ENCODE measurements around the gene ACOT7.

The ACOT7 gene

DNA sequence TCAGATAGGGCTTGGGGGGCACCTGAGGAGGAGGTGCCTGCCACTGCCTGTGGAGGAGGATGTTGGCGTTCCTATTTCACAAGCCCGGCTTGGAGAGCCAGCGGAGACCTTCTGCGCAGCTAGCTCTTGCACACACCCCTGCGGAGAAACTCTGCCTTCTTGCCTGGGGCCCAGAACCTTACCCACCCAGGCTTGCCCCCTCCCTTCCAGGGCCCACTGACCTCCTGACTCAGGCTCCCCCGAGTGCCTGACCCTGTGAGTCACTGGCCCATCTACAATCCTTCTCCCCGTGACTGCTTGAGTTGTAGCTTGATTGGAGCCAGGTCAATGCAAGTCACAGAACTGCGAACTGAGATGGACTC, 22.7 kb upstream of the ACOT7 start:
- Histone ChIP-seq H3K9ac (ENCODE audit: low read depth in 1 of 2, low read length in 2 of 2) (no peak overlapping the region), H3K4me1 (ENCODE audit: control insufficient read depth in 2 of 2, insufficient read depth in 2 of 2, low read length in 2 of 2) (peaks cover 34 to 44% of the 10 kb centered on the region in 2 donors)

DNA sequence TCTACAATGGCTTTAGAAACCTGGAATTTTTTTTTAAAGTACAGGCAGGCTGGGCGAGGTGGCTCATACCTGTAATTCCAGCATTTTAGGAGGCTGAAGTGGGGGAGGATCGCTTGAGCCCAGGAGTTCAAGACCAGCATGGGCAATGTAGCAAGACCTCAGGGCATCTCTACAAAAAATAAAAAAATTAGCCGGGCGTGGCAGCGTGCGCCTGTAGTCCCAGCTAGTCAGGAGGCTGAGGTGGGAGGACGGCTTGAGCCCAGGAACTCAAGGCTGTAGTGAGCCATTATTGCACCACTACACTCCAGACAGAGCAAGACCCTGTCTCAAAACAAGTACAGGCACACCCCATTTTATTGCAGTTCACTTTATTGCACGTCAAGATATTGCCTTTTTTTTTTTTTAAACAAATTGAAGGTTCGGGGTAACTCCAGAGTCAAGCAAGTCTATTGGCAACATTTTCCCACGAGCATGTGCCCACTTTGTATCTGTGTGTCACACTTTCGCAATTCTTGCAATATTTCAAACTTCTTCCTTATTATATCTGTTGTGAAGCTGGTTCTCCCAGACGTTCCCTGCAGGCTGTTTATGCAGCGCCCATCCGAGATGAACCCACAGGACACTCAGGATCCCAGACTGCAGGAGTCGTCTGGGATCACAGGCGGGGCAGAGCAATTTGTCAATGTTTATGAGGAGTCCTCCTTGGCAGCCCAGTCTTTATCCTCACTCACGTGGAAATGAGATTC, 21.5 kb upstream of the ACOT7 start:
- peak overlapping the region; percentile 61 to 63 for H3K27ac ChIP-seq (ENCODE audit: low read depth in 2 of 2, low read length in 2 of 2)
- H3K27me3 ChIP-seq (ENCODE audit: control insufficient read depth in 2 of 2, insufficient read depth in 2 of 2, low read length in 2 of 2) = peaks cover 3 to 16% of the 10 kb centered on the region in 2 donors
- peak overlapping the region in 1 of 2 donors; percentile 5 for H3K9ac ChIP-seq (ENCODE audit: low read depth in 1 of 2, low read length in 2 of 2)
- H3K36me3 ChIP-seq (ENCODE audit: control insufficient read depth in 2 of 2, insufficient read depth in 2 of 2, low read length in 2 of 2) = no peaks in the 10 kb centered on the region
- peak overlapping the region in 1 of 2 donors; percentile 26 for H3K4me3 ChIP-seq (ENCODE audit: low read length in 2 of 2)
- H3K9me3 ChIP-seq (ENCODE audit: control insufficient read depth in 2 of 2, low read length in 2 of 2) = no peaks in the 10 kb centered on the region
- peaks cover 28 to 33% of the 10 kb centered on the region in 2 donors for H3K4me1 ChIP-seq (ENCODE audit: control insufficient read depth in 2 of 2, insufficient read depth in 2 of 2, low read length in 2 of 2)

More for the DNA sequence above, 22.7 kb upstream of the ACOT7 start:
- Histone ChIP-seq H3K36me3 (ENCODE audit: control insufficient read depth in 2 of 2, insufficient read depth in 2 of 2, low read length in 2 of 2) (no peaks in the 10 kb centered on the region), H3K27ac (ENCODE audit: low read depth in 2 of 2, low read length in 2 of 2) (no peak overlapping the region), H3K27me3 (ENCODE audit: control insufficient read depth in 2 of 2, insufficient read depth in 2 of 2, low read length in 2 of 2) (peaks cover 7 to 21% of the 10 kb centered on the region in 2 donors), H3K9me3 (ENCODE audit: control insufficient read depth in 2 of 2, low read length in 2 of 2) (no peaks in the 10 kb centered on the region), H3K4me3 (ENCODE audit: low read length in 2 of 2) (no peak overlapping the region)

DNA sequence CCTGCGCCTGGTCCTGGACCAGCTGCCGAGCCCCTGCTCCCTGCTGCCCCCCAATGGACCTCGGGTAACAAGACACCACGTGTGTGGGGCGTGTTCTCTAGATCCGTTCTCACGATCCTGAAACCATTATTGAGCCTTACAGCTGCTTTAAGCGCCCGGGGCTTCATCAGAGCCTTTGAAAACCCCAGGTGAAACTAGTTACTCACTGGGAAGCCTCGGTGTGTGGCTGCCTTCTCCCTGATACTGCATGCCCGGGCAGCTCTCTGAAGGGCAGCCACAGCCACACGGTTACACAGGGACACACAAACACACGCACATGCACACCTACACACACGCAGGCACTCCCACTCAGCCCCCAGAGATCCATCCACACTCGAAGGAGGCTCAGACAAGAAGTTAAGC, 20.9 kb upstream of the ACOT7 start:
- Histone ChIP-seq H3K36me3 (ENCODE audit: control insufficient read depth in 2 of 2, insufficient read depth in 2 of 2, low read length in 2 of 2) (no peaks in the 10 kb centered on the region), H3K9ac (ENCODE audit: low read depth in 1 of 2, low read length in 2 of 2) (peak overlapping the region in 1 of 2 donors; percentile 5), H3K4me1 (ENCODE audit: control insufficient read depth in 2 of 2, insufficient read depth in 2 of 2, low read length in 2 of 2) (peaks cover 26 to 31% of the 10 kb centered on the region in 2 donors), H3K27me3 (ENCODE audit: control insufficient read depth in 2 of 2, insufficient read depth in 2 of 2, low read length in 2 of 2) (peaks cover 3 to 14% of the 10 kb centered on the region in 2 donors), H3K27ac (ENCODE audit: low read depth in 2 of 2, low read length in 2 of 2) (peak overlapping the region; percentile 61 to 63), H3K4me3 (ENCODE audit: low read length in 2 of 2) (peak overlapping the region in 1 of 2 donors; percentile 26), H3K9me3 (ENCODE audit: control insufficient read depth in 2 of 2, low read length in 2 of 2) (no peaks in the 10 kb centered on the region)

DNA sequence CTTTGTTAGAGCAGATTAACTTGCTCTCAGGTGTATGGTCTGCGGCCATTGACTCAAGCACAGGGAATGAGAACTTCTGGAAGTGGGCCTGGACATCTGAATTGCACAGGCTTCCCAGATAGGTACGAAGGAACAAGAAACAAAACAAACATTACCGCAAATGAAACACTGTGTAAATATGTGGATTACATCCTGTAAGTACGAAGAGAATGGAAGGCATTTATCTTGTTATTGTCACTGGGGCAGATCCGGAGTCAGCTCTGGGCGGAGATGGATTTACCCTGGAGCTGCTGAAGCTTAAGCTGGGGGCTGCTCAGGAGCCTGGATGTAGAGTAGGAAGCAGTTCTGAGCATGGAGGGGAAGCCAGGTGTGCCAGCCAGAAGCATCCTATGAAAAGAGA, 19.3 kb upstream of the ACOT7 start:
- Histone ChIP-seq H3K27me3 (ENCODE audit: control insufficient read depth in 2 of 2, insufficient read depth in 2 of 2, low read length in 2 of 2) (peaks cover 0 to 9% of the 10 kb centered on the region in 2 donors), H3K36me3 (ENCODE audit: control insufficient read depth in 2 of 2, insufficient read depth in 2 of 2, low read length in 2 of 2) (no peaks in the 10 kb centered on the region), H3K4me1 (ENCODE audit: control insufficient read depth in 2 of 2, insufficient read depth in 2 of 2, low read length in 2 of 2) (peaks cover 16 to 20% of the 10 kb centered on the region in 2 donors), H3K9me3 (ENCODE audit: control insufficient read depth in 2 of 2, low read length in 2 of 2) (no peaks in the 10 kb centered on the region), H3K4me3 (ENCODE audit: low read length in 2 of 2) (no peak overlapping the region), H3K9ac (ENCODE audit: low read depth in 1 of 2, low read length in 2 of 2) (peak overlapping the region in 1 of 2 donors; percentile 33), H3K27ac (ENCODE audit: low read depth in 2 of 2, low read length in 2 of 2) (peak overlapping the region in 1 of 2 donors; percentile 55)

DNA sequence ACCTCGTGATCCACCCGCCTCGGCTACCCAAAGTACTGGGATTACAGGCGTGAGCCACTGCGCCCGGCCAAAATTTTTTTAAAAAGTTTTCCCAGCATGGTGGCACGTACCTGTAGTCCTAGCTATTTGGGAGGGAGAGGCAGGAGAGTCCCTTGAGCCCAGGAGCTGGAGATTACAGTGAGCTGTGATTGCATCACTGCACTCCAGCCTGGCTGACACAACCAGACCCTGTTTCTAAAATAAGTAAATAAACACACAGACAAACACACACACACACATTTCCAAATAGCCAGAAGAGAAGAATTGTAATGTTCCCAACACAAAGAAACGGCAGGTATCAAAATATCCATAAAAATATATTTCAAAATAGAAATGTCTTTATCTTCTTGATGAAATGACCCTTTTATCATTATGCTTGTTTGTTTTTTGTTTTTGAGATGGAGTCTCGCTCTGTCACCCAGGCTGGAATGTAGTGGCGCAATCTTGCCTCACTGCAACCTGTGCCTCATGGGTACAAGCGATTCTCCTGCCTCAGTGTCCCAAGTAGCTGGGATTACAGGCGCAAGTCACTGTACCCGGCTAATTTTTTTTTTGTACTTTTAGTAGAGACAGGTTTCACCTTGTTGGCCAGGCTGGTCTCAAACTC, 16.8 kb upstream of the ACOT7 start:
- Histone ChIP-seq H3K36me3 (ENCODE audit: control insufficient read depth in 2 of 2, insufficient read depth in 2 of 2, low read length in 2 of 2) (no peaks in the 10 kb centered on the region), H3K4me3 (ENCODE audit: low read length in 2 of 2) (no peak overlapping the region), H3K27me3 (ENCODE audit: control insufficient read depth in 2 of 2, insufficient read depth in 2 of 2, low read length in 2 of 2) (peaks cover 0 to 2% of the 10 kb centered on the region in 2 donors), H3K27ac (ENCODE audit: low read depth in 2 of 2, low read length in 2 of 2) (no peak overlapping the region), H3K4me1 (ENCODE audit: control insufficient read depth in 2 of 2, insufficient read depth in 2 of 2, low read length in 2 of 2) (peaks cover 11 to 18% of the 10 kb centered on the region in 2 donors), H3K9ac (ENCODE audit: low read depth in 1 of 2, low read length in 2 of 2) (no peak overlapping the region), H3K9me3 (ENCODE audit: control insufficient read depth in 2 of 2, low read length in 2 of 2) (no peaks in the 10 kb centered on the region)

DNA sequence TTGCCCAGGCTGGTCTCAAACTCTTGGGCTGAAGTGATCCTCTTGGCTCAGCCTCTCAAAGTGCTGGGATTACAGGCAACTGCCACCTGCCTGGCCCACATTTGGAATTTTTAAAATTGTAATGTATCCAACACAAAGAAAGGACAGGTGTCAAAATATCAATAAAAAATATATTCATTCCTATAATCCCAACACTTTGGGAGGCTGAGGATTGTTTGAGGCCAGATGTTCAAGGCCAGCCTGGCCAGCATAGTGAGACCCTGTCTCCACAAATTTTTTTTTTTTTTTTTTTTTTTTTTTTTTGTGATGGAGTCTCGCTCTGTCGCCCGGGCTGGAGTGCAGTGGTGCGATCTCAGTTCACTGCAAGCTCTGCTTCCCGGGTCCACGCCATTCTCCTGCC, 16.2 kb upstream of the ACOT7 start:
- H3K27me3 ChIP-seq (ENCODE audit: control insufficient read depth in 2 of 2, insufficient read depth in 2 of 2, low read length in 2 of 2) = peaks cover 0 to 2% of the 10 kb centered on the region in 2 donors
- H3K9me3 ChIP-seq (ENCODE audit: control insufficient read depth in 2 of 2, low read length in 2 of 2) = no peaks in the 10 kb centered on the region

DNA sequence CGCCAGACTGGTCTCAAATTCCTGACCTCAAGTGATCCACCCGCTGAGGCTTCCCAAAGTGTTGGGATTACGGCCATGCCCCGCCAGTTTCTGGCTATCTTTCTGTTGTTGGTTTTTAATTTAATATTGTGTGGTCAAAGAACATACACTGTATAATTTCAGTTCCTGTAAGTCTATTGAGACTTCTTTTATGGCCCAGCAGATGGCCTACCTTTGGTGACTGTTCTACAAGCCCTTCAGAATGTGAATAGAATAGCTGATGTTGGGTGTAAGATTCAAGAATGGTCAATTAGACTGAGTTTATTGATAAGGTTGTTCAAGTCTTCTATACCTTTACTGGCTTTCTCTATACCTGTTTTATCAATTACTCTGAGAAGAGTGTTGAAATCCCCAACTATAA, 15.5 kb upstream of the ACOT7 start:
- Histone ChIP-seq H3K27me3 (ENCODE audit: control insufficient read depth in 2 of 2, insufficient read depth in 2 of 2, low read length in 2 of 2) (no peaks in the 10 kb centered on the region), H3K4me3 (ENCODE audit: low read length in 2 of 2) (no peak overlapping the region), H3K36me3 (ENCODE audit: control insufficient read depth in 2 of 2, insufficient read depth in 2 of 2, low read length in 2 of 2) (no peaks in the 10 kb centered on the region), H3K27ac (ENCODE audit: low read depth in 2 of 2, low read length in 2 of 2) (no peak overlapping the region), H3K4me1 (ENCODE audit: control insufficient read depth in 2 of 2, insufficient read depth in 2 of 2, low read length in 2 of 2) (peaks cover 0 to 7% of the 10 kb centered on the region in 2 donors), H3K9me3 (ENCODE audit: control insufficient read depth in 2 of 2, low read length in 2 of 2) (no peaks in the 10 kb centered on the region), H3K9ac (ENCODE audit: low read depth in 1 of 2, low read length in 2 of 2) (no peak overlapping the region)

More for the DNA sequence above, 16.2 kb upstream of the ACOT7 start:
- no peak overlapping the region for H3K9ac ChIP-seq (ENCODE audit: low read depth in 1 of 2, low read length in 2 of 2)
- peaks cover 7 to 13% of the 10 kb centered on the region in 2 donors for H3K4me1 ChIP-seq (ENCODE audit: control insufficient read depth in 2 of 2, insufficient read depth in 2 of 2, low read length in 2 of 2)
- no peaks in the 10 kb centered on the region for H3K36me3 ChIP-seq (ENCODE audit: control insufficient read depth in 2 of 2, insufficient read depth in 2 of 2, low read length in 2 of 2)
- H3K27ac ChIP-seq (ENCODE audit: low read depth in 2 of 2, low read length in 2 of 2) = no peak overlapping the region
- H3K4me3 ChIP-seq (ENCODE audit: low read length in 2 of 2) = no peak overlapping the region

DNA sequence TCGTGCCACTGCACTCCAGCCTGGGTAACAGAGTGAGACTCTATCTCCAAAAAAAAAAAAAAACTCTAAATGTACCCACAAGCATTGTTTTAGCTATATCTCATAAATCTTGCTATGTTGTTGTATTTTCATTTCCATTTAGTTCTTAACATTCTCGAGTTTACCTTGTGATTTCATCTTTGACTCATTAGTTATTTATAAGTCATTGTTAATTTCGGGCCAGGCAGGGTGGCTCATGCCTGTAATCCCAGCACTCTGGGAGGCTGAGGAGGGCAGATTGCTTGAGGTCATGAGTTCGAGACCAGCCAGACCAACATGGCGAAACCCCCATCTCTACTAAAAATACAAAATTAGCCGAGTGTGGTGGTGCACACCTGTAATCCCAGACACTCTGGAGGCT, 14.5 kb upstream of the ACOT7 start:
- Histone ChIP-seq H3K36me3 (ENCODE audit: control insufficient read depth in 2 of 2, insufficient read depth in 2 of 2, low read length in 2 of 2) (no peaks in the 10 kb centered on the region), H3K4me1 (ENCODE audit: control insufficient read depth in 2 of 2, insufficient read depth in 2 of 2, low read length in 2 of 2) (peaks cover 0 to 1% of the 10 kb centered on the region in 2 donors), H3K9ac (ENCODE audit: low read depth in 1 of 2, low read length in 2 of 2) (no peak overlapping the region), H3K9me3 (ENCODE audit: control insufficient read depth in 2 of 2, low read length in 2 of 2) (no peaks in the 10 kb centered on the region), H3K4me3 (ENCODE audit: low read length in 2 of 2) (no peak overlapping the region), H3K27me3 (ENCODE audit: control insufficient read depth in 2 of 2, insufficient read depth in 2 of 2, low read length in 2 of 2) (no peaks in the 10 kb centered on the region), H3K27ac (ENCODE audit: low read depth in 2 of 2, low read length in 2 of 2) (no peak overlapping the region)

DNA sequence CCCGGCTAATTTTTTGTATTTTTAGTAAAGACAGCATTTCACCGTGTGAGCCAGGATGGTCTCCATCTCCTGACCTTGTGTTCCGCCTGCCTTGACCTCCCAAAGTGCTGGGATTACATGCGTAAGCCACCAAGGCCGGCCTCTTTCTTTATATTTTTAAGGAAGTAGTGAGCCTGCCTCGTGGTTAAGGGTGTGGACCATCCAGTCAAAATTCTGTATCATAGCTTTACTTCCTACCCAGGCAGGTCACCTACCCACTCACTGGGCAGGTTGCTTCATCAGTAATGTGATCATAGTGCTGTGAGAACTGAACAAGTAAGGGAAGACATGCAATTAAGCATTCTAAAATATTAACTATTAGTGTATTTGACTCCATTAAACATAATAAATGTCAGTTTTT, 8.1 kb upstream of the ACOT7 start:
- no peaks in the 10 kb centered on the region for H3K4me1 ChIP-seq (ENCODE audit: control insufficient read depth in 2 of 2, insufficient read depth in 2 of 2, low read length in 2 of 2)
- no peaks in the 10 kb centered on the region for H3K36me3 ChIP-seq (ENCODE audit: control insufficient read depth in 2 of 2, insufficient read depth in 2 of 2, low read length in 2 of 2)
- H3K4me3 ChIP-seq (ENCODE audit: low read length in 2 of 2) = no peak overlapping the region
- no peaks in the 10 kb centered on the region for H3K9me3 ChIP-seq (ENCODE audit: control insufficient read depth in 2 of 2, low read length in 2 of 2)
- no peak overlapping the region for H3K9ac ChIP-seq (ENCODE audit: low read depth in 1 of 2, low read length in 2 of 2)
- H3K27ac ChIP-seq (ENCODE audit: low read depth in 2 of 2, low read length in 2 of 2) = no peak overlapping the region
- no peaks in the 10 kb centered on the region for H3K27me3 ChIP-seq (ENCODE audit: control insufficient read depth in 2 of 2, insufficient read depth in 2 of 2, low read length in 2 of 2)

DNA sequence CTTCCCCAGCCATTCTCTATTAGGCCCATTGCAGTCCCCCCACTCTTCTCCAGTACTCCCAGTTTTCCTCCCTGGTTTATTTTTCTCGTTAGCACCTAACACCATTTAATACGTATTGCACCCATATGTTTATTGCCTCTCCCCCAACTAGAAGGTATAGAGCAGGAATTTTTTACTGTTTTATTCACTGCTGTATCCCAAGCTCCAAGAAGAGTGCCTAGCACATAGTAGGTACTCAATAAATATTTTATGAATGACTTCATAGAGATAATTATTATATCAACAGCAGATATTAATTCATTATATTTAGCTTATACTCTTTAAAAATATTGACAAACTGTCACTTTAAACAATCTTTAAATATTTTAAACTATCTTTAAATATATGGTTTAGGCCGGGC, 5.7 kb upstream of the ACOT7 start:
- H3K9me3 ChIP-seq (ENCODE audit: control insufficient read depth in 2 of 2, low read length in 2 of 2) = no peaks in the 10 kb centered on the region
- H3K4me1 ChIP-seq (ENCODE audit: control insufficient read depth in 2 of 2, insufficient read depth in 2 of 2, low read length in 2 of 2) = peaks cover under 1 to 1% of the 10 kb centered on the region in 2 donors
- no peaks in the 10 kb centered on the region for H3K36me3 ChIP-seq (ENCODE audit: control insufficient read depth in 2 of 2, insufficient read depth in 2 of 2, low read length in 2 of 2)
- H3K9ac ChIP-seq (ENCODE audit: low read depth in 1 of 2, low read length in 2 of 2) = no peak overlapping the region
- no peaks in the 10 kb centered on the region for H3K27me3 ChIP-seq (ENCODE audit: control insufficient read depth in 2 of 2, insufficient read depth in 2 of 2, low read length in 2 of 2)
- H3K4me3 ChIP-seq (ENCODE audit: low read length in 2 of 2) = no peak overlapping the region
- no peak overlapping the region for H3K27ac ChIP-seq (ENCODE audit: low read depth in 2 of 2, low read length in 2 of 2)

Data from mucosa of rectum (tissue), 2 donors.